Endothelial cell of umbilical vein (primary cell): Measurements from ENCODE around the gene INPP5E. TPM values are rescaled to one million over a fixed set of nuclear protein-coding genes. Genes with fewer than 3 reads are reported as not detected.

Experiments used
- BruUV-seq: library from RNA; stranded (reverse); fragments of 400-500 nt; replicated peaks from 2 replicates; lab custom pipeline; 2021; lab: Mats Ljungman, UMichigan
- CTCF ChIA-PET: fragments of 300-600, 350-600 bp; sonication (Branson Sonifier 250); formaldehyde crosslinking; loops from one replicate; lab custom pipeline; 2021; ENCODE audit warnings: antibody characterized with exemption, inconsistent platforms; lab: Charles Lee
- POLR2A ChIA-PET: fragments of 300-600, 350-600 bp; sonication (Branson Sonifier 250); formaldehyde crosslinking; loops from one replicate; lab custom pipeline; 2021; ENCODE audit warnings: antibody characterized with exemption, inconsistent platforms; lab: Charles Lee
- DNase-seq: peaks from one replicate; pipeline ENCODE4 v3.0.0-alpha.2; 2011; ENCODE audit warnings: low read depth, low spot score
- FAIRE-seq: peaks from 2 replicates; lab custom pipeline; 2011; peaks lifted over from hg19 to GRCh38; lab: Jason Lieb, UNC
- H2AFZ ChIP-seq: 2 replicates; pipeline ENCODE4 v1.6.0; 2012; ENCODE audit warnings: low read depth, low read length, control low read depth, inconsistent platforms
- H3K27ac ChIP-seq: 2 replicates; pipeline ENCODE4 v1.5.1; 2011; ENCODE audit warnings: low read depth, mild to moderate bottlenecking, control low read depth, low read length, moderate library complexity; ENCODE audit not compliant: insufficient read depth
- H3K27me3 ChIP-seq, 2 experiments: 2 replicates each; pipeline versions ENCODE4 v1.6.0 to v1.6.1; 2011; ENCODE audit warnings: low read length in 2 of 2, mixed read lengths in 1 of 2; ENCODE audit not compliant: control insufficient read depth in 2 of 2, insufficient read depth in 2 of 2
- H3K36me3 ChIP-seq, 2 experiments: 2 replicates in 1 of 2; 3 replicates in 1 of 2; pipeline ENCODE4 v1.5.1; 2011; ENCODE audit warnings: low read length in 2 of 2, mild to moderate bottlenecking in 1 of 2, moderate library complexity in 1 of 2; ENCODE audit not compliant: control insufficient read depth in 2 of 2, insufficient read depth in 2 of 2; ENCODE audit errors: extremely low read depth in 1 of 2
- H3K4me1 ChIP-seq: 3 replicates; pipeline ENCODE4 v1.5.1; 2011; ENCODE audit warnings: mild to moderate bottlenecking, low read length; ENCODE audit not compliant: control insufficient read depth, insufficient read depth; ENCODE audit errors: extremely low read depth
- H3K4me2 ChIP-seq: 2 replicates; pipeline ENCODE4 v1.6.1; 2011; ENCODE audit warnings: low read length, control low read depth, mixed read lengths; ENCODE audit not compliant: insufficient read depth
- H3K4me3 ChIP-seq, 3 experiments: fragments of 200-600 bp in 1 of 3; sonication (generic), shearing (Covaris generic) in 1 of 3; replicated peaks in 1 of 3; 2 replicates each; pipeline ENCODE4 v1.5.1; 2011 to 2016; ENCODE audit warnings: control low read depth in 3 of 3, low read length in 3 of 3, mild to moderate bottlenecking in 2 of 3, inconsistent platforms in 1 of 3, low read depth in 1 of 3, moderate library complexity in 1 of 3; ENCODE audit not compliant: insufficient read depth in 1 of 3
- H3K79me2 ChIP-seq: 2 replicates; pipeline ENCODE4 v1.6.0; 2012; ENCODE audit warnings: low read length, inconsistent platforms; ENCODE audit not compliant: control insufficient read depth, insufficient read depth
- H3K9ac ChIP-seq: replicated peaks from 2 replicates; pipeline ENCODE3; 2011; ENCODE audit warnings: low read length, control low read depth; ENCODE audit not compliant: insufficient read depth; ENCODE audit errors: extremely low read depth
- H3K9me1 ChIP-seq: replicated peaks from 3 replicates; pipeline ENCODE4 v1.6.0; 2011; ENCODE audit warnings: mild to moderate bottlenecking, low read length; ENCODE audit not compliant: control insufficient read depth, insufficient read depth; ENCODE audit errors: extremely low read depth
- H3K9me3 ChIP-seq: replicated peaks from 2 replicates; pipeline ENCODE4 v1.5.1; 2012; ENCODE audit warnings: low read length, inconsistent platforms; ENCODE audit not compliant: control insufficient read depth, insufficient read depth
- H4K20me1 ChIP-seq: replicated peaks from 2 replicates; pipeline ENCODE3; 2011; ENCODE audit warnings: mild to moderate bottlenecking, low read length; ENCODE audit not compliant: control insufficient read depth, insufficient read depth; ENCODE audit errors: extremely low read depth
- EZH2 ChIP-seq: IDR thresholded peaks from 2 replicates; pipeline ENCODE4 v1.6.1; 2012; ENCODE audit warnings: borderline replicate concordance, low read depth, mild to moderate bottlenecking, moderate library complexity, low read length, inconsistent platforms; ENCODE audit not compliant: severe bottlenecking
- FOS ChIP-seq: IDR thresholded peaks from 2 replicates; pipeline ENCODE4 v1.6.1; 2011; ENCODE audit warnings: mild to moderate bottlenecking, low read length, moderate library complexity, borderline replicate concordance; ENCODE audit not compliant: insufficient read depth
- GATA2 ChIP-seq: IDR thresholded peaks from 2 replicates; pipeline ENCODE4 v1.7.0; 2011; ENCODE audit warnings: low read depth, mild to moderate bottlenecking, moderate library complexity, mixed read lengths, low read length; ENCODE audit not compliant: insufficient read length, insufficient read depth
- JUN ChIP-seq: IDR thresholded peaks from 2 replicates; pipeline ENCODE4 v1.6.1; 2011; ENCODE audit warnings: borderline replicate concordance, low read depth; ENCODE audit not compliant: insufficient read length, insufficient read depth
- MYC ChIP-seq: IDR thresholded peaks from one replicate; pipeline ENCODE4 v1.6.1; 2011; ENCODE audit warnings: mild to moderate bottlenecking, low read depth, low read length
- POLR2A ChIP-seq: IDR thresholded peaks from 2 replicates; pipeline ENCODE4 v1.6.1; 2012; ENCODE audit warnings: low read depth, mild to moderate bottlenecking, control low read depth, low read length
- POLR2AphosphoS5 ChIP-seq: IDR thresholded peaks from 2 replicates; pipeline ENCODE4 v1.6.1; 2012; ENCODE audit warnings: low read depth, mild to moderate bottlenecking, control low read depth, low read length, moderate library complexity; ENCODE audit not compliant: insufficient read depth
- dilution Hi-C: fragments of 300-500 bp; cut with MboI; formaldehyde crosslinking; loops from one replicate; pipeline ENCODE4 v1.15.0; 2019; ENCODE audit warnings: low sequenced_read_pairs; ENCODE audit not compliant: extremely low pct_ligation_motif_present
- intact Hi-C: fragments of 100-400 bp; cut with micrococcal nuclease; formaldehyde crosslinking; loops from one replicate; pipeline ENCODE4 v1.10.0; 2022
- polyA plus RNA-seq, 4 experiments: library from polyadenylated mRNA; depleted of rRNA in 3 of 4; stranded (reverse) in 3 of 4; unstranded in 1 of 4; fragments of >200 nt; gene quantifications; 2 replicates each; pipeline versions ENCODE4 v1.2.1 to v1.2.3, GENCODE V29; 2011 to 2012; ENCODE audit warnings: missing spikeins in 1 of 4
- total RNA-seq: library from RNA; stranded (reverse); gene quantifications from 2 replicates; pipeline ENCODE4 v1.2.3, GENCODE V29; 2021
- TF ChIP-seq, protein P1 (sequence below): IDR thresholded peaks from 2 replicates; pipeline ENCODE4 v1.6.1; 2011; ENCODE audit not compliant: insufficient read depth, insufficient read length
- TF ChIP-seq, protein P2 (sequence below), 2 donors: IDR thresholded peaks; 1 replicate in 1 of 2; 2 replicates in 1 of 2; pipeline ENCODE4 v1.5.1; 2011; ENCODE audit warnings: low read length in 2 of 2, mild to moderate bottlenecking in 2 of 2, moderate library complexity in 2 of 2, control low read depth in 1 of 2, inconsistent platforms in 1 of 2, low read depth in 1 of 2; ENCODE audit not compliant: insufficient read depth in 1 of 2; ENCODE audit errors: extremely low read depth in 1 of 2

INPP5E gene
- total and polyA plus RNA-seq, 2 donors (not counting 3 experiments of a cell fraction or from before 2014, with no cell fraction given), result 15.0 to 24.5 TPM

DNA sequence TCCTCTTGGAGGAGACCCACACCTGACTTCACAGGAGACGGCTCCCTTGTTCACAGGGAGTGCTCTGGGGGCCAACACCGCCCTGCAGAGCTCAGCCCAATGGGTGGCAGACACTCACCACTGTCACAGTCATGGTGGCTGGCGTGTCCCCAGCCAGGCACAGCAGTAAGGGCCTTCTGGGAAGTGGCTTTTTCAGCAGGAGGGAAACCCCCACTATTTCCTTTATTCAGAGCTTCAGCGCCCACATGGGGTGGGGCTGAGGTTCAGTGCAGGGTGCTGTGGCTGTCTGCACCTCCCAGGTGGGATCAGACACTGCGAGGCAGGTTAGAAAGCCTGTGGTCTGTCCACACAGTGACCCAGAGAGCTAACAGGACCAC is 36.1 kb downstream of the INPP5E start:
- BruUV-seq, result no TSS peak
- Histone ChIP-seq H3K4me3 (no peak overlapping the region), H3K27me3 (no peaks in the 10 kb centered on the region), H2AFZ (no peak overlapping the region), H3K36me3 (peaks cover 0 to 19% of the 10 kb centered on the region in 2 experiments), H3K9ac (no peak overlapping the region), H3K27ac (no peak overlapping the region), H3K9me3 (no peaks in the 10 kb centered on the region), H3K4me2 (no peak overlapping the region), H3K4me1 (peaks cover 9% of the 10 kb centered on the region), H3K79me2 (peaks cover 16% of the 10 kb centered on the region), H3K9me1 (no peaks in the 10 kb centered on the region), H4K20me1 (no peaks in the 10 kb centered on the region)
- no peak for TF ChIP-seq EZH2
- TF ChIP-seq POLR2A, result no peak
- TF ChIP-seq, protein P1, sequence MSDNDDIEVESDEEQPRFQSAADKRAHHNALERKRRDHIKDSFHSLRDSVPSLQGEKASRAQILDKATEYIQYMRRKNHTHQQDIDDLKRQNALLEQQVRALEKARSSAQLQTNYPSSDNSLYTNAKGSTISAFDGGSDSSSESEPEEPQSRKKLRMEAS, result no peak
- TF ChIP-seq, protein P2, sequence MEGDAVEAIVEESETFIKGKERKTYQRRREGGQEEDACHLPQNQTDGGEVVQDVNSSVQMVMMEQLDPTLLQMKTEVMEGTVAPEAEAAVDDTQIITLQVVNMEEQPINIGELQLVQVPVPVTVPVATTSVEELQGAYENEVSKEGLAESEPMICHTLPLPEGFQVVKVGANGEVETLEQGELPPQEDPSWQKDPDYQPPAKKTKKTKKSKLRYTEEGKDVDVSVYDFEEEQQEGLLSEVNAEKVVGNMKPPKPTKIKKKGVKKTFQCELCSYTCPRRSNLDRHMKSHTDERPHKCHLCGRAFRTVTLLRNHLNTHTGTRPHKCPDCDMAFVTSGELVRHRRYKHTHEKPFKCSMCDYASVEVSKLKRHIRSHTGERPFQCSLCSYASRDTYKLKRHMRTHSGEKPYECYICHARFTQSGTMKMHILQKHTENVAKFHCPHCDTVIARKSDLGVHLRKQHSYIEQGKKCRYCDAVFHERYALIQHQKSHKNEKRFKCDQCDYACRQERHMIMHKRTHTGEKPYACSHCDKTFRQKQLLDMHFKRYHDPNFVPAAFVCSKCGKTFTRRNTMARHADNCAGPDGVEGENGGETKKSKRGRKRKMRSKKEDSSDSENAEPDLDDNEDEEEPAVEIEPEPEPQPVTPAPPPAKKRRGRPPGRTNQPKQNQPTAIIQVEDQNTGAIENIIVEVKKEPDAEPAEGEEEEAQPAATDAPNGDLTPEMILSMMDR (IDR thresholded peaks at IDR 0.05; ENCODE audit: extremely low read depth in 1 of 2, insufficient read depth in 1 of 2, low read depth in 1 of 2, low read length in 2 of 2), result no peak
- no peak for TF ChIP-seq FOS
- TF ChIP-seq POLR2AphosphoS5, result no peak
- no peak for TF ChIP-seq GATA2
- no peak for TF ChIP-seq JUN
- TF ChIP-seq MYC, result no peak
- CTCF ChIA-PET, result no interaction called here
- DNase-seq (no peak), FAIRE-seq (no peak)
- intact Hi-C loops, result no loop called here
- dilution Hi-C loops, result no loop called here
- POLR2A ChIA-PET, result no interaction called here
